GM12872 (cell line): ENCODE results near the gene MAPK13.

Source experiments
- CTCF ChIP-seq: IDR thresholded peaks from 3 replicates; pipeline ENCODE4 v1.5.1; 2011; ENCODE audit warnings: low read depth, mild to moderate bottlenecking, low read length, moderate library complexity; ENCODE audit not compliant: insufficient read depth

The MAPK13 gene

GRCh38 chr6:36098253-36098919 is 31.9 kb upstream of the MAPK13 start:
- TF ChIP-seq CTCF, result no peak

GRCh38 chr6:36098920-36099647 is 31.2 kb upstream of the MAPK13 start:
- TF ChIP-seq CTCF, result no peak

GRCh38 chr6:36099869-36100483 is 30.3 kb upstream of the MAPK13 start:
- TF ChIP-seq CTCF, result no peak

GRCh38 chr6:36101691-36102090 is 28.6 kb upstream of the MAPK13 start:
- no peak for TF ChIP-seq CTCF

GRCh38 chr6:36102853-36103252 is 27.5 kb upstream of the MAPK13 start:
- no peak for TF ChIP-seq CTCF

GRCh38 chr6:36104836-36105235 is 25.5 kb upstream of the MAPK13 start:
- no peak for TF ChIP-seq CTCF

GRCh38 chr6:36109092-36109491 is 21.2 kb upstream of the MAPK13 start:
- no peak for TF ChIP-seq CTCF
